Prostate gland (tissue), 2 donors: Measurements from ENCODE around the gene DHX58. TPM values are rescaled to one million over a fixed set of nuclear protein-coding genes. Genes with fewer than 3 reads are reported as not detected.

Experiments
- DNase-seq: peaks from one replicate; pipeline ENCODE4 v3.0.0-alpha.2; 2019; ENCODE audit warnings: low spot score
- H3K27ac ChIP-seq, 2 donors: fragments of 200-600 bp; sonication (generic); 2 replicates each; pipeline ENCODE4 v1.5.1; 2017 to 2019
- H3K27me3 ChIP-seq: fragments of 200-600 bp; sonication (generic); replicated peaks from 2 replicates; pipeline ENCODE4 v1.5.1; 2019; ENCODE audit not compliant: insufficient read depth
- H3K36me3 ChIP-seq, 2 donors: fragments of 200-600 bp; sonication (generic); 1 replicate in 1 of 2; 2 replicates in 1 of 2; pipeline versions ENCODE4 v1.5.1 to v1.8.1; 2017 to 2019
- H3K4me1 ChIP-seq: fragments of 200-600 bp; sonication (generic); replicated peaks from 2 replicates; pipeline ENCODE4 v1.5.1; 2019
- H3K4me3 ChIP-seq, 2 donors: fragments of 200-600 bp; sonication (generic); 2 replicates each; pipeline ENCODE4 v1.5.1; 2017 to 2019
- H3K9me3 ChIP-seq: fragments of 200-600 bp; sonication (generic); 2 replicates; pipeline ENCODE4 v1.5.1; 2017
- POLR2A ChIP-seq: fragments of 450-650 bp; IDR thresholded peaks from one replicate; pipeline ENCODE4 v1.6.1; 2016; ENCODE audit warnings: antibody characterized with exemption, mild to moderate bottlenecking
- POLR2AphosphoS5 ChIP-seq: sonication (generic); formaldehyde crosslinking; IDR thresholded peaks from one replicate; pipeline ENCODE4 v1.6.1; 2017; ENCODE audit warnings: antibody characterized with exemption
- WGBS: methylation state at CpG from one replicate; pipeline ENCODE4 v1.1.5; 2018; 5-methylcytosine and 5-hydroxymethylcytosine counted together
- intact Hi-C: fragments of 100-400 bp; cut with DNase I; formaldehyde crosslinking; loops from one replicate; pipeline ENCODE4 v1.14.2; 2022
- total RNA-seq, 2 donors: library from RNA; depleted of rRNA; stranded (reverse); fragments of >200 nt; gene quantifications; one replicate each; pipeline ENCODE4 v1.1.0, GENCODE V29; 2016
- TF ChIP-seq, protein P1 (sequence below), 4 experiments: fragments of 200-600 bp in 2 of 4; fragments of 450-650 bp in 2 of 4; sonication (generic) in 2 of 4; IDR thresholded peaks; 1 replicate in 3 of 4; 2 replicates in 1 of 4; pipeline ENCODE4 v1.5.1; 2016 to 2019; ENCODE audit warnings: antibody characterized with exemption in 4 of 4, mild to moderate bottlenecking in 2 of 4, moderate library complexity in 2 of 4

Gene DHX58
- total RNA-seq, 2 donors from 2014 or later = 26.7 to 38.6 TPM

DNA sequence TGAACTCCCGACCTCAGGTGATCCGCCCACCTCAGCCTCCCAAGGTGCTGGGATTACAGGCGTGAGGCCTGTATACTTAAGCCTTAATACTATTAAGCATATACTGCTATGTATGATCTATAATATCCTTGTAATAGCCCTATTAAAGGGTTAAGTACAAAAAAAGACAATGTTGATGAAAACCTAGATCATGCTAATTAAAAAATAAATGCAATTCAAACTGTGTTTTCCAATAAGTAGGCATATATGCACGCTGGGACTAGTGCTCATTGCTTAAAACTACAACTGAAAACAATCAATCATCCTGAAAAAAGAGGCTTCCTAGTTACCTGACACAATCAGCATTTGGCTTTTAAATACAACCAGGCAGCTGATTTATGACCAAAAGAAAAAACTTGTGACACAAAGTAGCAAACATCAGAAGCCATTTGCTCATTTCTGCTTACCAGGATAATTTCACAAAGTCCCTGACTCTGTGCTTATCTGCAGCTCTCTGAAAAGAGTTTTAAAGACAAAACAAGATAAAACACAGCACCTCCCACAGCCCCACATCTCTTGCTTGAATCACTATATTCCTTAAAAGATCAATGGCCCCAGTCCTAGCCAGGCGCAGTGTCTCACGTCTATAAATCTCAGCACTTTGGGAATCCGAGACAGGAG is 25.3 kb downstream of the DHX58 start:
- intact Hi-C loops = no loop called here
- 76% methylated on average over 7 of the region's 7 CpGs for WGBS
- Histone ChIP-seq H3K27ac (no peak overlapping the region), H3K4me3 (no peak overlapping the region), H3K4me1 (no peaks in the 10 kb centered on the region), H3K9me3 (no peaks in the 10 kb centered on the region), H3K36me3 (no peaks in the 10 kb centered on the region), H3K27me3 (peaks cover 2% of the 10 kb centered on the region)
- TF ChIP-seq POLR2A = no peak
- TF ChIP-seq POLR2AphosphoS5 = no peak
- TF ChIP-seq, protein P1, sequence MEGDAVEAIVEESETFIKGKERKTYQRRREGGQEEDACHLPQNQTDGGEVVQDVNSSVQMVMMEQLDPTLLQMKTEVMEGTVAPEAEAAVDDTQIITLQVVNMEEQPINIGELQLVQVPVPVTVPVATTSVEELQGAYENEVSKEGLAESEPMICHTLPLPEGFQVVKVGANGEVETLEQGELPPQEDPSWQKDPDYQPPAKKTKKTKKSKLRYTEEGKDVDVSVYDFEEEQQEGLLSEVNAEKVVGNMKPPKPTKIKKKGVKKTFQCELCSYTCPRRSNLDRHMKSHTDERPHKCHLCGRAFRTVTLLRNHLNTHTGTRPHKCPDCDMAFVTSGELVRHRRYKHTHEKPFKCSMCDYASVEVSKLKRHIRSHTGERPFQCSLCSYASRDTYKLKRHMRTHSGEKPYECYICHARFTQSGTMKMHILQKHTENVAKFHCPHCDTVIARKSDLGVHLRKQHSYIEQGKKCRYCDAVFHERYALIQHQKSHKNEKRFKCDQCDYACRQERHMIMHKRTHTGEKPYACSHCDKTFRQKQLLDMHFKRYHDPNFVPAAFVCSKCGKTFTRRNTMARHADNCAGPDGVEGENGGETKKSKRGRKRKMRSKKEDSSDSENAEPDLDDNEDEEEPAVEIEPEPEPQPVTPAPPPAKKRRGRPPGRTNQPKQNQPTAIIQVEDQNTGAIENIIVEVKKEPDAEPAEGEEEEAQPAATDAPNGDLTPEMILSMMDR (IDR thresholded peaks at IDR 0.05) = no peak
- no peak for DNase-seq

DNA sequence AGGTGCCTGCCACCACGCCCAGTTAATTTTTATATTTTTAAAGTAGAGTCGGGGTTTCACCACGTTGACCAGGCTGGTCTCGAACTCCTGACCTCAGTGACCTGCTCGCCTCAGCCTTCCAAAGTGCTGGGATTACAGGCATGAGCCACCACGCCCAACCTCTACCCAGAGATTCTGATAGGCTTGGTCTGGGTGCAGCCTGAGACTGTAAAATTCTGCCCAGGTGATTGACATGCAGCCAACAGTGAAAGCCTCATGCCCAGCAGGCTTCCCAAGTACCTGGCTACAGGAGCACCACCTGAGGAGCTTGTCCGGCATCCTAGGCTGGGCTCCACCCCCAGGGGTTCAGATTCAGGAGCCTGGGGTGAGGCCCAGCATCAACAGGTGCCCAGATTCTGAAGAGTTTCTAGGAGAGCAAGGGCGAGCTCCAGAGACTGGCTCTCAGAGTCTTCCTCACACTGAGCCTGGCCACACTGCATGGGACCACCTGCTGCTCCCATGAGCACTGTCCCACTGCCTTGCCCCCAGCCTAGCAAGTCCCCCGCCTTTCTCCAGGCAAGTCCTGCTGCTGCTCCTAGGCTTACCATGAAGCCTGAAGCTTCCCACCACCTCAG is 30.9 kb downstream of the DHX58 start:
- Histone ChIP-seq H3K36me3 (no peaks in the 10 kb centered on the region), H3K27me3 (no peaks in the 10 kb centered on the region), H3K9me3 (no peaks in the 10 kb centered on the region), H3K4me3 (no peak overlapping the region), H3K4me1 (no peaks in the 10 kb centered on the region), H3K27ac (no peak overlapping the region)
- 88% methylated on average over 9 of the region's 9 CpGs for WGBS
- no peak for TF ChIP-seq POLR2AphosphoS5
- no peak for TF ChIP-seq POLR2A
- TF ChIP-seq, protein P1 (IDR thresholded peaks at IDR 0.05) = no peak
- intact Hi-C loops = no loop called here
- no peak for DNase-seq

DNA sequence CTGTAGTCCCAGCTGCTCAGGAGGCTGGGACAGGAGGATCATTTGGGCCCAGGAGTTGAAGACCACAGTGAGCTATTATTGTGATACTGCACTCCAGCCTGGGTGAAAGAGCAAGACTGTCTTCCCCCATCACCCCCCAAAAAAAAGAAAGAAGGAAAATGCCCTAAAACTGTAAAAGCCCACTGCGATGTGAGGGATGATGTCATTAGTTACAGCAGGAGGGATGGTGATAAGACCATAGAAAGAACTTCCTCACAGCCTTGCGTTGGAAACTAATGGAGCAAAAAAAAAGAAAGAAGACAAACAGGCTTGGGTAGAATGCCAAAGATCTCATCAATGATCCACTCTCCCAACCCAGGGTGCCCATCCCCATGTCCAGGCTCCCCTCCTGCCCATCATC is 33.0 kb downstream of the DHX58 start:
- intact Hi-C loops = no loop called here
- Histone ChIP-seq H3K36me3 (no peaks in the 10 kb centered on the region), H3K4me1 (no peaks in the 10 kb centered on the region), H3K9me3 (no peaks in the 10 kb centered on the region), H3K27ac (no peak overlapping the region), H3K4me3 (no peak overlapping the region), H3K27me3 (no peaks in the 10 kb centered on the region)
- WGBS = 85% methylated on average over 2 of the region's 2 CpGs
- no peak for DNase-seq
- TF ChIP-seq, protein P1 (IDR thresholded peaks at IDR 0.05) = no peak
- no peak for TF ChIP-seq POLR2AphosphoS5
- TF ChIP-seq POLR2A = no peak

DNA sequence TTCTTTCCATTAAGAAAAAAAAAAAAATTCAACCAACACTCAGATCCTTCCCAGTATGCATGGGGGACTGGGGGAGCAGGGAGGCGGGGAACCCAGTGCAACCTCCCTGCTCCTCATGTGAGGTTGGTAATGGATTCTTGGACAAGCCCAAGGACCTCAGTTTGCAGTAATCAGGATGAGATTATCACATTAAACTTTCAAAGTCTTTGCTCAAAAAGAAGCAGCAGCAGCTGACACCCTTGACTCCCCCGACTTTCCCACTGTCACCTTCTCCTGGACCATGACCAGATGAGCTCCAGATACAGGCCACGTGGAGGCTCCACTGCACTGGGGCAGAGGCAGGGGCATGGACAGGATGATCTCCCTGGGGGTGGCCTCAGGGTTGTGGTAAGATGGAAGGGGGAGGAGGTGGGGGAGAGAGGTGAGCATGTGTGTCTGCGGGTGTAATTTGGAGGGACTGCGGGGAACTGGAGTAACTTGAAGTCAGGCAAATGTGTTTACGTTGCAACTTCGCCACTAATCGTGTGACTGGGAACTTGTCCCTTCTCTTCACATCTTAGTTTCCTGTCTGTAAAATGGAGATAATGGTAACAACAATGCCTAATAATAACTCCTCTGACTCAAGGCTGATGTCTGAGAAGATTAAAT is 34.0 kb downstream of the DHX58 start:
- Histone ChIP-seq H3K4me3 (no peak overlapping the region), H3K4me1 (no peaks in the 10 kb centered on the region)

More for the DNA sequence above, 34.0 kb downstream of the DHX58 start:
- Histone ChIP-seq H3K27me3 (no peaks in the 10 kb centered on the region), H3K9me3 (no peaks in the 10 kb centered on the region), H3K27ac (no peak overlapping the region), H3K36me3 (no peaks in the 10 kb centered on the region)
- TF ChIP-seq, protein P1 (IDR thresholded peaks at IDR 0.05) = no peak
- TF ChIP-seq POLR2AphosphoS5 = no peak
- TF ChIP-seq POLR2A = no peak
- DNase-seq = no peak
- 56% methylated on average over 8 of the region's 8 CpGs for WGBS
- intact Hi-C loops = no loop called here
